Tibial nerve (tissue), 4 donors: ENCODE results near the gene C6orf89. TPM values are rescaled to one million over a fixed set of nuclear protein-coding genes. Genes with fewer than 3 reads are reported as not detected.
"Not testable (repeated sequence)": the region's sequence is repeated elsewhere in the genome, so short reads cannot be mapped to it uniquely, and the experiment has no call there.

Source experiments
- DNase-seq, 2 donors: peaks; one replicate each; pipeline ENCODE4 v3.0.0-alpha.2; 2019; ENCODE audit warnings: low spot score in 2 of 2
- H3K27ac ChIP-seq, 4 donors: fragments of 200-600 bp; sonication (generic) in 3 of 4; one replicate each; pipeline ENCODE4 v1.5.1; 2017 to 2019; ENCODE audit warnings: mild to moderate bottlenecking in 1 of 4
- H3K27me3 ChIP-seq, 2 donors: fragments of 200-600 bp; sonication (generic) in 1 of 2; one replicate each; pipeline versions ENCODE4 v1.5.1 to v1.6.0; 2017 to 2019
- H3K36me3 ChIP-seq, 3 donors: fragments of 200-600 bp; sonication (generic); one replicate each; pipeline ENCODE4 v1.5.1; 2018 to 2019
- H3K4me1 ChIP-seq, 4 donors: fragments of 200-600 bp; sonication (generic) in 3 of 4; one replicate each; pipeline ENCODE4 v1.5.1; 2017 to 2019
- H3K4me3 ChIP-seq, 4 donors: fragments of 200-600 bp; sonication (generic) in 3 of 4; one replicate each; pipeline ENCODE4 v1.5.1; 2017 to 2019; ENCODE audit warnings: mild to moderate bottlenecking in 1 of 4, moderate library complexity in 1 of 4
- H3K9me3 ChIP-seq, 4 donors: fragments of 200-600 bp; sonication (generic) in 3 of 4; one replicate each; pipeline ENCODE4 v1.5.1; 2017 to 2019
- EP300 ChIP-seq, 2 donors: sonication (generic); formaldehyde crosslinking; IDR thresholded peaks; one replicate each; pipeline ENCODE4 v1.6.1; 2017; ENCODE audit warnings: antibody characterized with exemption in 2 of 2, mild to moderate bottlenecking in 1 of 2
- POLR2A ChIP-seq, 2 donors: fragments of 450-650 bp; IDR thresholded peaks; one replicate each; pipeline ENCODE4 v1.6.1; 2017; ENCODE audit warnings: antibody characterized with exemption in 2 of 2, mild to moderate bottlenecking in 2 of 2, moderate library complexity in 2 of 2
- WGBS, 2 donors: methylation state at CpG; one replicate each; pipeline ENCODE4 v1.1.5; 2018; 5-methylcytosine and 5-hydroxymethylcytosine counted together
- total RNA-seq, 4 donors: library from RNA; depleted of rRNA; stranded (reverse); fragments of >200 nt; gene quantifications; one replicate each; pipeline ENCODE4 v1.1.0, GENCODE V29; 2016
- TF ChIP-seq, protein P1 (sequence below), 5 experiments: fragments of 200-600 bp in 3 of 5; fragments of 450-650 bp in 2 of 5; sonication (generic) in 3 of 5; IDR thresholded peaks; one replicate each; pipeline ENCODE4 v1.5.1; 2016 to 2019; ENCODE audit warnings: antibody characterized with exemption in 5 of 5, mild to moderate bottlenecking in 3 of 5, moderate library complexity in 2 of 5

Gene C6orf89
- total RNA-seq, 4 donors from 2014 or later: 41.1 to 57.9 (median 52.3) TPM

DNA sequence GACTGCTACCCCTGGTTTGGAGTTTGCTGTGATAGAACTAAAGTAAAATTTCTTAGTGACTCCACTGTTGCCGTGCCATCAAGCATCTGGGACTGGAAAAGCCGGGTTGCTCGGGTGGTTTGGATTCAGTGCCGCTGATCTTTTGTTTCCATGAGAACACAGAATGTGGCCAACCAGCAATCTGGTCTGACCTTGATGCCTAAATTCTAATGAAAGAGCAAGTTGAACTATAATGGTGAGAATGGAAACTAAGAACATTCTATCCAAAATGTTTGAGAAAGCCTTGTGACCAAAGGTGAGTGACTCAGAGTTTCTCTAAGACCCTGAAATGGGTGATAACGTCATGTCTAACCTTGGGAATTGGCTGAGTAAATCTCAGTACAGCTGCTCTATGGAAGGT, 58.9 kb downstream of the C6orf89 start:
- no peak overlapping the region for H3K27ac ChIP-seq
- 52 to 82% methylated on average over 5 of the region's 5 CpGs for WGBS, 2 donors
- no peaks in the 10 kb centered on the region for H3K4me1 ChIP-seq
- H3K27me3 ChIP-seq: no peaks in the 10 kb centered on the region
- H3K4me3 ChIP-seq: no peak overlapping the region
- DNase-seq: no peak
- no peaks in the 10 kb centered on the region for H3K36me3 ChIP-seq
- H3K9me3 ChIP-seq: no peaks in the 10 kb centered on the region
- TF ChIP-seq POLR2A (IDR thresholded peaks at IDR 0.05) (no peak), EP300 (IDR thresholded peaks at IDR 0.05) (no peak)
- TF ChIP-seq, protein P1, sequence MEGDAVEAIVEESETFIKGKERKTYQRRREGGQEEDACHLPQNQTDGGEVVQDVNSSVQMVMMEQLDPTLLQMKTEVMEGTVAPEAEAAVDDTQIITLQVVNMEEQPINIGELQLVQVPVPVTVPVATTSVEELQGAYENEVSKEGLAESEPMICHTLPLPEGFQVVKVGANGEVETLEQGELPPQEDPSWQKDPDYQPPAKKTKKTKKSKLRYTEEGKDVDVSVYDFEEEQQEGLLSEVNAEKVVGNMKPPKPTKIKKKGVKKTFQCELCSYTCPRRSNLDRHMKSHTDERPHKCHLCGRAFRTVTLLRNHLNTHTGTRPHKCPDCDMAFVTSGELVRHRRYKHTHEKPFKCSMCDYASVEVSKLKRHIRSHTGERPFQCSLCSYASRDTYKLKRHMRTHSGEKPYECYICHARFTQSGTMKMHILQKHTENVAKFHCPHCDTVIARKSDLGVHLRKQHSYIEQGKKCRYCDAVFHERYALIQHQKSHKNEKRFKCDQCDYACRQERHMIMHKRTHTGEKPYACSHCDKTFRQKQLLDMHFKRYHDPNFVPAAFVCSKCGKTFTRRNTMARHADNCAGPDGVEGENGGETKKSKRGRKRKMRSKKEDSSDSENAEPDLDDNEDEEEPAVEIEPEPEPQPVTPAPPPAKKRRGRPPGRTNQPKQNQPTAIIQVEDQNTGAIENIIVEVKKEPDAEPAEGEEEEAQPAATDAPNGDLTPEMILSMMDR (IDR thresholded peaks at IDR 0.05): no peak

GRCh38 chr6:36945301-36945700, 59.5 kb downstream of the C6orf89 start:
- H3K27ac ChIP-seq: no peak overlapping the region
- no peaks in the 10 kb centered on the region for H3K27me3 ChIP-seq
- H3K4me1 ChIP-seq: no peaks in the 10 kb centered on the region
- no peak for DNase-seq
- TF ChIP-seq POLR2A (IDR thresholded peaks at IDR 0.05): no peak
- no peak for TF ChIP-seq EP300 (IDR thresholded peaks at IDR 0.05)
- H3K4me3 ChIP-seq: no peak overlapping the region
- H3K9me3 ChIP-seq: no peaks in the 10 kb centered on the region
- WGBS, 2 donors: 42 to 88% methylated on average over 4 of the region's 4 CpGs
- H3K36me3 ChIP-seq: no peaks in the 10 kb centered on the region

GRCh38 chr6:36946526-36946925, 60.8 kb downstream of the C6orf89 start:
- no peak for DNase-seq
- H3K9me3 ChIP-seq: no peaks in the 10 kb centered on the region
- no peak overlapping the region for H3K27ac ChIP-seq
- H3K4me3 ChIP-seq: no peak overlapping the region
- H3K27me3 ChIP-seq: no peaks in the 10 kb centered on the region
- H3K36me3 ChIP-seq: no peaks in the 10 kb centered on the region
- TF ChIP-seq, protein P1 (IDR thresholded peaks at IDR 0.05): no peak
- TF ChIP-seq EP300 (IDR thresholded peaks at IDR 0.05) (no peak), POLR2A (IDR thresholded peaks at IDR 0.05) (no peak)
- H3K4me1 ChIP-seq: no peaks in the 10 kb centered on the region
- 82 to 93% methylated on average over 4 of the region's 4 CpGs for WGBS, 2 donors

GRCh38 chr6:36947570-36948351, 62.0 kb downstream of the C6orf89 start:
- TF ChIP-seq, protein P1 (IDR thresholded peaks at IDR 0.05): no peak
- TF ChIP-seq POLR2A (IDR thresholded peaks at IDR 0.05) (no peak), EP300 (IDR thresholded peaks at IDR 0.05) (no peak)
- H3K27me3 ChIP-seq: no peaks in the 10 kb centered on the region
- H3K36me3 ChIP-seq: no peaks in the 10 kb centered on the region
- H3K4me3 ChIP-seq: no peak overlapping the region
- no peaks in the 10 kb centered on the region for H3K9me3 ChIP-seq
- 52 to 56% methylated on average over 11 to 12 of the region's 12 CpGs for WGBS, 2 donors
- H3K4me1 ChIP-seq: no peaks in the 10 kb centered on the region
- no peak overlapping the region for H3K27ac ChIP-seq
- DNase-seq: no peak

DNA sequence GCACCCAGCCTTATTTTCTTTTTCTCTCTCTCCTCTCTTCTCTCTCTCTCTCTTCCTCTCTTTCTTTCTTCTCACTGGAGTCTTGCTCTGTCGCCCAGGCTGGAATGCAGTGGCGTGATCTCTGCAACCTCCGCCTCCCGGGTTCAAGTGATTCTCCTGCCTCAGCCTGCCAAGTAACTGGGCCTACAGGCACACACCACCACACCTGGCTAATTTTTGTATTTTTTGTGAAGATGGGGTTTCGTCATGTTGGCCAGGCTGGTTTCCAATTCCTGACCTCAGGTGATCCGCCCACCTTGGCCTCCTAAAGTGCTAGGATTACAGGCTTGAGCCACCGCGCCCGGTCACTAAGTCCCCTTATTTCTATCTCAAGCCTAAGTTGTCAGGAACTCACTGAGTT, 63.3 kb downstream of the C6orf89 start:
- H3K36me3 ChIP-seq, DNase-seq, H3K27me3 ChIP-seq, H3K4me3 ChIP-seq, H3K4me1 ChIP-seq, H3K27ac ChIP-seq, H3K9me3 ChIP-seq: not testable (repeated sequence)
- WGBS, 2 donors: 70 to 92% methylated on average over 9 of the region's 9 CpGs

DNA sequence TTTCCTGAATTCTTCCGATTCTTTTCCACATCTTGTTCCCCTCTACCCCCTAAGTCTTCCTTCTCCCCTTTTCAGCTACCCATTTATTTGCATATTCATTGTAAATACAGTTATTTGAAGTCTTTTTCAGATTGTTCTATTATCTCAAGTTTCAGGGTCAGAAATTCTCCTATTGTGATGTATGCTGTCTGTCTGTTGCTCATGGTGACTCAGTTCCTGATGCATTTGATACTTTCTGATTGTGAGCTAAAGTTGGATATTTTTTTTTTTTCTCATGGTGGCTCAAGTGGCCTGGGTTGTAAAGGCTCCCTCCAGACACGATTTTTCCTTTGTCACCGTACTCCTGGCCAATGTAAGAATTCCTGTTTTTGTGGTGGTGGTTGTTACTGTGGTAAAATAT, 63.9 kb downstream of the C6orf89 start:
- 87% methylated on average over 3 of the region's 3 CpGs for WGBS, 2 donors
- DNase-seq: no peak
- TF ChIP-seq EP300 (IDR thresholded peaks at IDR 0.05) (no peak), POLR2A (IDR thresholded peaks at IDR 0.05) (no peak)
- TF ChIP-seq, protein P1 (IDR thresholded peaks at IDR 0.05): no peak
- Histone ChIP-seq H3K36me3 (no peaks in the 10 kb centered on the region), H3K27me3 (no peaks in the 10 kb centered on the region), H3K9me3 (no peaks in the 10 kb centered on the region), H3K4me3 (no peak overlapping the region), H3K4me1 (no peaks in the 10 kb centered on the region), H3K27ac (no peak overlapping the region)
